GM10248 (cell line): Measurements from ENCODE around the gene MFSD6L.

ENCODE experiments used
- CTCF ChIA-PET: fragments of 300-600 bp; sonication (Branson Sonifier 250); formaldehyde crosslinking; extraction: SDS; loops from one replicate; lab custom pipeline; 2021; ENCODE audit warnings: antibody characterized with exemption; lab: Yijun Ruan, JAX
- POLR2A ChIA-PET: fragments of 350-650 bp; sonication (Branson Sonifier 250); formaldehyde crosslinking; extraction: SDS; loops from one replicate; lab custom pipeline; 2020; ENCODE audit warnings: antibody characterized with exemption; lab: Yijun Ruan, JAX
- DNase-seq: peaks from one replicate; pipeline ENCODE4 v3.0.0; 2012; ENCODE audit errors: extremely low spot score
- TF ChIP-seq, protein P1 (sequence below): IDR thresholded peaks from 2 replicates; pipeline ENCODE4 v1.5.1; 2012; ENCODE audit warnings: mild to moderate bottlenecking, low read depth; ENCODE audit errors: extremely low read depth, missing control alignments, control extremely low read depth

The MFSD6L gene

DNA sequence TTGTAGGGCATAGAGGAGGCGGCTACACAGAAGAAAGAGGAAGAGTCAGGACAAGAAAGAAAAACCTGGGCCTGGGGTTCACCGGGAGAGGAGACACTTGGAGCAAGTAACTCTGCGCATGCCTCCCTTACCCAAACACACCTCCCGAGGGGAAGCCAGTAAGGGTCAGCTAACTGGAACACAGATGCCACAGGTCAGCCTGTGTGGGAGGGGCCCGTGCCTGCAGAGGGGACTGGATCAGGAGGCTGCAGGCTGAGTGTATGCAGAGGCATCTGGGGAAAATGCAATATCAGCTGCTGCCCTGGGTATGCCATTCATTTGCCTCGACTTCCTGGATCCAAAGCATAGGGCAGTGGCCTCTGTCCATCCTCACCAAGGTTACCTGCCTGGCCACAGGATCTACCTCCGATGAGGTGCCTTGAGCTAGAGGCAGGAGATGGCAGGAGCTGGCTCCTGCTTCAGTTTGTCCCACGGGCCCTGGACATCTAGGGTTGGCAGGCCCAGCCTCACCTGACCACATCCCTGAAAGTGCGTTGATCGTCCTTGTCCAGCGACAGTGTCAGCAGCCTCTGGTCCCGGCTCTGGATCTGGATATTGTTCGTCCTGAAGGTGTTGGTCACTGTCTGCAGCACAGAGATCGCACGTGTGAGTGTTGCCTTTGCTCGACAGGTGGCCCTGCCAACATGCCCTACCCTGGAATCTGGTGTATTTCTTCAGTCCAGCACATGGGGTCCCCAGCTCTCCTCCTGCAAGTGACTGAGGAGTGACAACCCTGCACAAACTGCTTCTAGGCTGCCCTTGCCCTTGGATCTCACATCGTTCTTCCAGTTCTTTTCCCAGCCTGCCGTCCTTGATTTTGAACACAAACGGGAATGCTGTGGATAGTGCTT is 4.6 kb upstream of the MFSD6L start:
- POLR2A ChIA-PET: no interaction called here
- CTCF ChIA-PET: interaction anchor here (1.4 to 2.4 kb wide), 3 partner anchors 17 to 18 kb away, joined by 3 to 10 read pairs (median 6); no protein-coding TSS in a partner anchor
- TF ChIP-seq, protein P1, sequence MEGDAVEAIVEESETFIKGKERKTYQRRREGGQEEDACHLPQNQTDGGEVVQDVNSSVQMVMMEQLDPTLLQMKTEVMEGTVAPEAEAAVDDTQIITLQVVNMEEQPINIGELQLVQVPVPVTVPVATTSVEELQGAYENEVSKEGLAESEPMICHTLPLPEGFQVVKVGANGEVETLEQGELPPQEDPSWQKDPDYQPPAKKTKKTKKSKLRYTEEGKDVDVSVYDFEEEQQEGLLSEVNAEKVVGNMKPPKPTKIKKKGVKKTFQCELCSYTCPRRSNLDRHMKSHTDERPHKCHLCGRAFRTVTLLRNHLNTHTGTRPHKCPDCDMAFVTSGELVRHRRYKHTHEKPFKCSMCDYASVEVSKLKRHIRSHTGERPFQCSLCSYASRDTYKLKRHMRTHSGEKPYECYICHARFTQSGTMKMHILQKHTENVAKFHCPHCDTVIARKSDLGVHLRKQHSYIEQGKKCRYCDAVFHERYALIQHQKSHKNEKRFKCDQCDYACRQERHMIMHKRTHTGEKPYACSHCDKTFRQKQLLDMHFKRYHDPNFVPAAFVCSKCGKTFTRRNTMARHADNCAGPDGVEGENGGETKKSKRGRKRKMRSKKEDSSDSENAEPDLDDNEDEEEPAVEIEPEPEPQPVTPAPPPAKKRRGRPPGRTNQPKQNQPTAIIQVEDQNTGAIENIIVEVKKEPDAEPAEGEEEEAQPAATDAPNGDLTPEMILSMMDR: no peak
- DNase-seq: no peak

DNA sequence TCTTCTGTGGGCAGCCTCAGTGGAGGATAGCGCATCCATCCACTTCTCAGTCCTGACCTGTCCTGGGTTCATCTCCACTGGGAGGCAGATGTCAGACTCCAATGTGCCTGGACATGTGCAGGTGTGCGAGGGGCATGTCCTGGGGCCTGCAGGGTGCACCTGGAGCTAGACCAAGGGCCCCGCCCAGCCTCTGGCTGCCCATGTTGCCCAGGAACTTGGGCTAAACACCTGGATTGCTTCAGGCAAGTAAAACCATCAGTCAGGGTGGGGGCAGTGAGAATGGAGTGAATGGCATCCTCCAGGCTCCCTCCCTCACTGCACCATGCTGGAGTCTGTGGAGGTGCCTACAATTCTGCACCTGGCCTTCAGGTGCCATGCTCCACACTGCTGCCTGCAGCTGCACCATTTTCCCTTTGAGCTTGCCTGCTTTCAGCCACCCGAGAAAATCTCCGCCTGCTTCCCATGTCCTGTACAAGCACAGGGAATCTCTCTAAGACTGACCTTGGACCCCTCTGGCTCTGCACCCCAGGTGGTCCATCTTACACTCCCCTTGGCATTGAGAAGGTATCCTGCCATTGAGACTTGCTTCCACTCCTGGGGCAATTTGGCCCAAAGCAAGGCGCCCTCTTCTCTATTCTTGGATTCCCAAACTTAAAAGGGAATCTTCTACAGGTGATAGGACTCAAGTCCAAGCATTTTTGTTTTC is 2.1 kb upstream of the MFSD6L start:
- ChIA-PET CTCF (interaction anchor here (2.4 to 4.0 kb wide), 2 partner anchors 15 to 16 kb away, joined by 10 to 21 read pairs; no protein-coding TSS in a partner anchor), POLR2A (no interaction called here)
- DNase-seq: no peak
- TF ChIP-seq, protein P1: no peak

DNA sequence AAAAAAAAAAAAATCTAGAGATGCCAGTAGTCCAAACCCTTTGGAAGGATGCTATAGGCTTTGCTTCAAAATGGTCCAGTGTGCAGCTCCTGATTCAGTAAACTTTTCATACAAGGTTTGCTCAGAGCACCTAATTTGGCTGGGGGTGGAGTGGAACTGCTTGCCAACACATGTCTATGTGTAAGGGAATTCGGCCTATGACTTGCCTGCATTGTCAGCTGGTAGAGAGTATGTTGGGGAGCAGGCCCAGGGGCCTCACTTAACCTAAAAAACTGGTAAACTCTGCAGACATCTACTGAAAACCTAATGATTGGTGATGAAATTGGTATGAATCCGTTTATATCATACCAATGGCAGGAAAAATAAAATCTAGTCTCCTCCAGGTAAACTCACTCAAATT is 1.5 kb upstream of the MFSD6L start:
- TF ChIP-seq, protein P1: no peak
- ChIA-PET CTCF (interaction anchor here (1.5 to 4.0 kb wide), 2 partner anchors 9 to 15 kb away, joined by 3 to 21 read pairs; no protein-coding TSS in a partner anchor), POLR2A (no interaction called here)
- DNase-seq: no peak

- CTCF ChIA-PET: interaction anchor here (1.0 to 4.0 kb wide), 5 partner anchors 10 to 199 kb away, joined by 3 to 21 read pairs (median 3); no protein-coding TSS in a partner anchor
Measured at GRCh38 chr17:8799570-8800212, 526 bp upstream of the MFSD6L start.

DNA sequence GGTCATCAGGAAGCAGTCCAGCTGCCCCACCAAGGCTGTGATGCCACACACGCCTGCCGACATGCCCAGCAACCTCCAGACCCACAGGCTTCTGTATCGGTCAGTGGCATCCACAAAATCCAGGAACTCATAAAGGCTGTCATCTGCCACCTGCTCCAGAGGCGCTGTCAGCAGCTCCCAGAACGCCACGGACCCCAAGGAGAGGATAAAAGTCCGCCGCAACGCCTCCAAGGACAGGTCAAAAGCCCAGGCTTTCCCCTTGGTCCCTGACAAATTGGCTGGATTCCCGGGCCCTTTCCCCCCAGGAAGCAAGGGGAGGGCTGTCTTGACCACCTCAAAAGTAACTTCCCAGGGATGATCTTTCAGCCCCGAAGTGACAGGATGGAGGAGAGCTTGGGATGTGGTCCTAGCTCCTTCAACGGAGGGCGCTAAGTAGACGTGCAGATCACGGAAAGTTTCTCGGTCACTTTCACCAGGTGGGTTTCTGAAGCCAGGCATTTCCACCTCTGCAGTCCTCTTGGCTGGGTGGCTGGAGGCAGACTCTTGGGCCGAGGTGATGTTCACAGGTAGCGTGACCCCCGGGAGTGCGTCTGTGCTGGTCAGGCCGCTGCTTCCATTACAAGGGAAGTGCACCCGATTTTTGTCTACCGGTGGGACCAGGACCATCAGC is 854 bp downstream of the MFSD6L start:
- no peak for DNase-seq
- POLR2A ChIA-PET: interaction anchor here (0.8 kb wide), 1 partner anchor 8 kb away, joined by 3 read pairs; no protein-coding TSS in a partner anchor
- TF ChIP-seq, protein P1: no peak
- CTCF ChIA-PET: interaction anchor here (1.2 to 4.0 kb wide), 3 partner anchors 9 to 97 kb away, joined by 4 to 21 read pairs (median 8); no protein-coding TSS in a partner anchor

More at GRCh38 chr17:8799570-8800212, 526 bp upstream of the MFSD6L start:
- TF ChIP-seq, protein P1: no peak
- no peak for DNase-seq
- POLR2A ChIA-PET: no interaction called here
